Measurements from ENCODE around the gene SPTLC1.

Gene SPTLC1

DNA sequence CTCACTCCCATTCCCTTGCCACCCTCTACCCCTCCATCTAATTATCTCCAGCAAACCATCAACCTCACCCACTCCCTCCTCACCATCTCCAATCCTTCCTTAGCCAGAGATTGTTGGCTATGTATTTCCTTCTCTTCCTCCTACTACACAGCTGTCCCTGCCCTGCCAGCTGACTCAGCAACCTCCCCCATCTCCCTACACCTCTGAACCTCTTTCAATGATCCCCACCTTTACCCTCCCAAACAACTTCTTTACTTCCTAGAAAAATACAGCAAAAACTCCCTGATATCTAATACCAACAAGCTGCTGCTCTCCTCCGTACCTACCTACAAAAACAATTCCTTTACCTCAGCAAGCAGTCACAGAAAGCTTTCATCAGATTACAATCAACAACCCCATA is 37.3 kb downstream of the SPTLC1 start:
- DNase-seq = no peak

DNA sequence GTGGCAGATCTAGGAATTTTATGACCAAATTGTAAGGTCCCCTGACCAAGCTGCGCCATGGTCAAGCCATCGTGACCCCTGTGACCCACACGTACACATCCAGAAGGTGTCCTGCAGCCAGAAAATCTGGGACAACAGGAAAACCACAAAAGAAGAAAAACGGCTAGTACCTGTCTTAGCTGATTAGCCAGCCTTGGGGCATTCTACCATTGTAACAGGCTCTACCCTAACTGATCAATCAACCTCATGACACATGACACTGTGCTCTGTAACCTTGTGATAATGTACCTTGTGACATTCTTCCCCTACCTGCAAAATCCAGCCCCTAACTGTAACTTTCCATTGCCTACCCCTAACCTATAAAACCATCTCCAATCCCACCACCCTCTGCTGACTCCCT is 43.6 kb downstream of the SPTLC1 start:
- DNase-seq = no peak

DNA sequence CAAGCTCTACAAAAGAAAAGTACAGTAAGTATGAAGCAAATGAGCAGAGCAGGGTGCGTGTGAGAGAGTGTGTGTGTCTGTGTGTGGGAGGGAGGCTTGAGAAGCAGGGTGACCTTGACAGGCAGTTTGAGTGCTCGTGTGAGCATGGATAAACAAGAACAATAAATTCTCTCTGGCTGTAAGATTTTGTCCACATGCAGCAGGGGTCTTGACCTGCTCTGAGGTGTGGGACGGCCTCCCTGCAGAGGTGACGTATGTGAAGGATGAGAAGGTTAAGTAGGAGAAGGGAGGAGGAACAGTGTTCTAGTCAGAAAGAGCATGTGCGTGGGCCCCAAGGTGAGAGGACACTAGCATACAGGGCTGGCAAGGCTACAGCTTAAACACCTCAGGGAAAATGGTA is 49.0 kb downstream of the SPTLC1 start:
- no peak for DNase-seq

DNA sequence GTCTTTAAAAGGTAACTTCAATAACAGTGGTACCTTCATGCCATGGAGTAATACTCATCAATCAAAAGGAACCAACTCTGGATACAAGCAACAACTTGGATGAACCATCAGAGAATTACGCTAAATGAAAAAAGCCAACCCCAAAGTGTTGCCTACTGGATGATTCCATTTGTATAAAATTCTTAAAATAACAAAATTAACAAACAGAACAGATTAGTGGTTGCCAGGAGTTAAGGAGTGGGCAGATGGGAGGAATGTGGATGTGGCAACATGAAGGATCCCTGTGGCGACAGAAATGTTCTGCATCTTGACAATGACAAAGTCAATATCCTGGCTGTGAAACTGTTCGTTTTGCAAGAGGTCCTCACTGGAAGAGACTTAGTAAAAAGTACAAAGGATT is 50.5 kb downstream of the SPTLC1 start:
- no peak for DNase-seq

DNA sequence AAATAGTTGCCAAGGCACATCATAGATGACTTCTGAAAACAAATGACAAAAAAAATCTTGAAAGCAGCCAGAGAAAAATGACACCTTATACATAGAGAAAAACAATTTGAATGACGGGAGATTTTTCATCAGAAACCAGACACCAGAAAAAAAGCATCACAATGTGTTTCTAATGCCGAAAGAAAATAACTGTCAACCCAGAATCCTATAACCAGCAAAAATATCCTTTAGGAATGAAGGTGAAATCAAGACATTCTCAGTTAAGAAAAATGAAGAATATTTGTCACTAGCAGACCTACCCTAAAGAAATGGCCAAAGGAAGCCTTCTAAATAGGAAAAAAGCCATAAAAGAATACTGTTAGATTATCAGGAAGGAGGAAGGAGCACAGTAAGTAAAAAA is 54.0 kb downstream of the SPTLC1 start:
- no peak for DNase-seq

DNA sequence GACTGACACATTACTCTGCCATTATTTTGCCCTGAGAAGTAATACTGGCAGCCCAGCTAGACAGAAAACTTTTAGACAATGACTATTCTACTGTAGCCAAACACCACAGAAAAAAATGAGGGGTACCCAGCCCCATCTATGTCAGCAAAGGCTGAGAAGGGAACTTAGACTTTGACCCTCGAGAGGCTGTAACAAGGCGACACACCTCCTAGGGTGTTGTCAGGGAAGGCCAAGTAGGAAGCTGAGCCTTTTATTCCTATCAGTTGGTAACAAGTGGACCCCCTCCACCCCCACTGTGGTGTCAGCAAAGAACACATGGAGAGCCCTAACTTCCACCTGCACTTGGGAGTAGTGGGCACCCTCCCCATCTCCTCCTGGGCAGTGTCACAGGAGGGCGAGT is 55.6 kb downstream of the SPTLC1 start:
- no peak for DNase-seq

DNA sequence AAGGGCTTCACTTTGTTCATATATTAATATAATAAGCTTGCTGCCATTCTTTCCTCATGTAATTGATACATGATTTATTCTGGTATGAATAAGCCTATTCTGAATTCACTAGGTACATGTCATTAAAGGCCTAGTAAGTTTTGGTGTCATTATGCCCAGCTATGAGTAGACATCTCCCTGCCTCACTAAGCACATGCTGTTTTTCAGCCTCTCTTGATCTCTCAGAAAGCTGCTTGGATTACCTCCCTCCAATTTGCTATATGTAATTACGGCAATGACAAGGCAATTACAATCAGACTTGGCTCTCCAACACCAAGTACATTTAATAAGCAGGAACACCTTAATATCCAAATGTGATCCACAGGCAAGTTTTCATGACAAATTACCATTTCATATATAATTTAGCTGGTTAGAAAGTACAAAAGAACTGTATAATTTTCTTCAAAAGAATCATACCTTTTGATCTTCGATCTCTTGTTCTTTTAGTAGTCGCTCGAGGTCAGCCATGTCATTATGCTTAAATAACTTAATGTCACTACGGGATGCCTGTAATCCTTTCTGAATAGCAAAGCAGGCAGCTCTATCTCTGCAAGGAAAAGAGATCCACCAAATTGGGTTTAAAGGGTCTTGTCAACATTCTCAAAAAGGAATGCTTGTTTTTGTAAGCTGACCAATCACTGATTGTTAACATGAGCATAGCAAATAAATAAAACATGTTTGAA is 56.3 kb downstream of the SPTLC1 start:
- DNase-seq = no peak

DNA sequence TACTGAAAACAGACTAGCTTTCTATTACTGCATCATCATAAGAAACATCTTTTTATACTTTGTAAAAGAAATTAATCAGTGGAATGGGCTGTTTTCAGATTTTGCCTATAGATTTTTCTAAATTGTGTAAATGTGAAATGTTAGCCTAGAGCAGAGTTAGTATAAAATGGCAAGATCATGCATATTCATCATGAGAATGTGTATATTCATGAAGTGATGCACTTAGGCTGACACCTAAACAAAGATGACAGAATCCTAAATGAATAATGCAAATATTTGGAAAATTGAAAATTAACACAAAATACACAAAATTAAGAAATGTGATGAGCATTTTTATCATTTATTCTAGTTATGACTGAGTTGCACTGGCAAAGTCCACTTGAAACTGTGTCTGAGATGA is 57.2 kb downstream of the SPTLC1 start:
- DNase-seq = no peak

DNA sequence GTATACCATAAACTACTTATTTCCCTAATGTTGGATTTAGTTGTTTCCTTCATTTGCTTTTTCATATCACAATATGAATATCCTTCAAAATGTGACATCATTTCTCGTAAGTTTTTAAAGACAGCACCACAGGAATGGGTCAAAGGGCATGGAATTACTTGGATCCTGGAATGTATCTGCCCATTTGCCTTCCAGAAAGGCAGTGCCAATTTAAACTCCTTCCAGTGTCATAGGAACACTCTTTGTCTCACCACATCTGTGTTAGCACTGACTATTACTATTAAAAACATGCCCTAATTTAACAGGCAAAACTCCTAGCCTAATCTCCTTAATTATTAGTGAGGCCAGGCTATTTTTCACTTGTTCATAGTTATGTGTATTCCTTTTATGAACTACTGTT is 58.0 kb downstream of the SPTLC1 start:
- DNase-seq = no peak

DNA sequence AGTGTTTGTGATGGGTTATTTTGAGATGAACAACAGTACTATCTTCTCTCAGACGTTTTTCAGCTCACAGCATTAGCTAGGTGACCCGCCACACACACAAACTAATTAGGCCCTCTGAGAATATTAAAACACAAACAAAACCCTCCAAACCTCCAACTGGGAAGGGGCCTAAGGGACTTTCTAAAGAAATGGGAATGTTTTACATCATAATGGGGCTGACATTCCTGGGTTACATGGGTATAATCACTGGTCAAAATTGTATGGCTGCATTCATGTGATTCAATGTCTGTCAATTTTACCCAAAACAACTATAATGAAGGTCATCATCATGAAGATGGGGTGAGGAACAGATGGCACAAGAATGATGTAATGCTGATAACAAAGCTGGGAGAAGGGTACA is 59.6 kb downstream of the SPTLC1 start:
- DNase-seq = no peak

DNA sequence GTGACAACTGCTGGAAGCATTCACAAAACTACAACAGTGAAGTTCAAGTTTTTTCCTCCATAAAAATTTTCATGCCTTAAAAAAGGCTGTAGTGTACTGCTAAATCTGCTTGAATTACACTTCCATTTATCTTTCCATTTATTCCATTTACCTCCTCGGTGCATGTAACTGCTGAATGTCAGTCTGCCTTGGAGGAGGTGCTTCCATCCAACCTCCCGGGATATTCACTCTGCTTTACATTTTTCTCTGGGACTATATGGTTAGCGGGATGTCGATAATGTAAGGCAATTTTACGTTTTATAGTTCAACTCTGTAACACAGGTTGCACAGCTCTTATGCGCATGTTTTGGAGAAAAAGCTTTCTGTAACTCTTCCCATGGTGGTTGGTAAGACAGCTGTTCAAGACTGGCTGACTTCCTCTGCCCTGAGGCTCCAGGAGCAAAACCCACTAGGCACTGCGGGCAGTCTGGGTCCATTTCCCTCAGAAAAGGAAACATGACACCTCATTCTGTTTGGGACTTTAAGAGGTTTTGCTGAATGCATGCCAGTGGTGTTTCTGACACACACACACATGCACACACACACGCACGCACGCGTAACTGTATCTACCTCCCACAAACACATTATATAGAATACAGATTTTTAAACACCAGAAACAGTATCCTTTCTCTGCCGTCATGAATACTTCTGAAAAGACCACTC is 66.1 kb downstream of the SPTLC1 start:
- no peak for DNase-seq

DNA sequence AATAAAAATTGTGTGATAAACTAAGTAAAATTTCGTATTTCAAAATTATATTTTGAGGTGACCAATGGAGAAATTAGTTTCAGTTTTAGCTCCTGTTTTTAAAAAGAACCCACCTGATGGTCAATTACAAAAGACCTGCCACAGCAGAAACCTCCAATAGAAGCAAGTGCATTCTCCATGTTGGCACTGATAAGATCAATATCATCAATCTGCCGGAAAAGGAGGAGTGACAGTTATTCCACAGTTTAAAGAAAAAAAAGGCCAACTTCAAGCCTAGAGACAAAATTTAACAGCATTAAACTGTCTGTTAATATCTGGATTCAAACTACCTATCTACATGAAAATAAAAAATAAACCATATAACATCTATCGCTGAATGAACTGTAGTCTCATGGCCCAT is 67.7 kb downstream of the SPTLC1 start:
- no peak for DNase-seq

DNA sequence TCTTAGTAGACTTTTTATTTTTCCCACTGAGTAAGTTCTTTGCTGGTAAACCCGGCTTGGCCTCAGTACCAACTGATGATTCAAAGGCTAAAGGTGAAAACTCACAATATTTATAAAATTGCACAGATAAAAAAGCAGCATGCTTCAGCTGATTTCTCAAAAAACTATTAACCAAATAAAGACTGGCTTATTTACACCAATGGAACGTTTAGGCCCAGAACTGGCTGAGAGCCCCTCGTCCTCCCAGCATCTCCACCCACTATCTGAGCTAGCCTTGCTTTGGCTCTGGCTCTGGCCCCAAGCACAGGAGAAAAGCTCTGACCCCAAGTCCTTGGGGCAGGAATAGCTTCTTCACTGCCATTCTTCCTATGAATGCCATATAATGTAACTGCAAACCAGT is 68.5 kb downstream of the SPTLC1 start:
- no peak for DNase-seq

DNA sequence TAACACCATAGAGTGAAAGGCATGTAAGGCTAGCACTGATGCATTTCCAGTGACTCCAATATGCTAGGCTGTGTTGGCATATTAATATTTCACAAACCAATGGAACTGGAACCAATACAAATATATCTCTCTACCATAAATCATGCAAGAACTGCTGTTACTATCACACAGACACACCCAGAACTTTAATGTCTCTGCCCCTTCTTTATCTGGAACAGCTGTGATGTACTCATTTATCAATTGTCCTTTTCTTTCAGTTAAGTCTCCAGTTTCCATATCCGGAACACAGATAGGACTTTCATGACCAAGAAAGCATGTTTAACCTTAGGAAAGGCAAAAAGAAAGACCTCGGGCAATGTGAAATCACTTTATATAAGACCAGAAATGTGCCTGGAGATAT is 70.3 kb downstream of the SPTLC1 start:
- no peak for DNase-seq

DNA sequence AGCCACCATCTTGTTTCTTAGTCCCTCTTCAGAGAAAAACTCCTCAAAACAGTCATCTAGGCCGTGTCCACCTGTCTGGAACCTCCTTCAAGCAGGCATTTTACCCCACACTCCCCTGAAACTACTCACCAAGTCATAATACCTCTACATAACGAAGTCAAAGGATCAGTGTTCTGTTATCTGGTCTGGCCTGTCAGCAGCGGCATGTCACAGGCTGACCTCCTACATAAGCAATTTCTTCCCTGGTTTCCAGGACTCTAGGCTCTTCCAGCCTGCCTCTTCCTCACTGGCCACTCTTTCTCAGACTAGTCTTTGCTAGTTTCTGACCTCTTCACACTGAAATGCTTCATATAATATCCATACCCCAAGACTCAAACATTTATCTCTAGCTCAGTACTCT is 72.2 kb downstream of the SPTLC1 start:
- no peak for DNase-seq

DNA sequence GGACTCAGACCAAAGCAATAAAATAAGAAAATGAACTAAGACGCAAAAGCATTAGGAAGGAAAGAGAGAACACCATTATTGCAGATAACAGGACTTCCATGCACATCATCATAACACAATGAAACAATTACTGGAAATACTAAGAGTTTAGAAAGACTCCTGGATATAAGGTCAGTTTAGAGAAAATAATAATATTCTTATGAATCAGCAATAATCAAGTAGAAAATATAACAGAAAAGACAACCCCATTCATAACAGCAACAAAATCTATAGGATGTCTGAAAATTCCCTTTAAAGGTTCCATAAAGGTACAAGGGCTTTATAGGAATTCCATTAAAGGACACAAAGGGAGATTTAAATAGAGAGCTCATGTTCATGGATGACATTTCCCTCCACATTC is 73.0 kb downstream of the SPTLC1 start:
- DNase-seq = no peak

DNA sequence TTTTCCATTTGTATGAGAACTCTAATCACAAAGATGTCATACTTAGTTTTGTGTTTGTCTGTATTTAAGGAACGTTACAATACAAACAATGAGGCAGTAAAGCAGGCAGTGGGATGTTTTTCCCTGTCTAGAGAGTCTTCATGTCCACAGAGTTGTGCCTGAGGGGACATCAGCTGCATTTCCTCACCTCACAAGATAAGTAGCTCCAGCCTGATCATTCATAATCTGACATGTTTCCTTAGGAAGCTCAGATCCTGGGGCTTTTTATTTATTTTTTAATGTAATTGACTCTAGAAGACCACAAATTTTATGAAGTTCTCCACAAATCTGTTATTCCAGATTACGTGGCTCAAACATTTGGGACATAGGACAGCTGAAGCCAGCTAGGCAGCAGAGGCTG is 78.5 kb downstream of the SPTLC1 start:
- DNase-seq = no peak

DNA sequence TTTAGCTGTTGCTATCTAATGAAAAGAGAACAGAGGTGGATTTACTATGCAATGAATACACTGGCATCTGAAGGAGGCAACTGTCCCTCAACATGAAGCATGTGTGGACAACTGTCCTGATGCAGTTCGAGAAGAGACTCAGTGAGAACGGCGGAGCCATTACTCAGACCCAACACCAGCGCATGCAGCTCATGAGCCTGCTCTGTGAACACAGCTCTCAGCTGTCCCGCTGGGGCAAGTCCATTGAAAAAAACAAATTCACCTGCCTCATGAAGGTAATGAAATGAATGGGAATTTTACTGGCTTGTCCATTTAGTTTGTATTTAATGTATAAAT is 78.8 kb downstream of the SPTLC1 start:
- DNase-seq = no peak

DNA sequence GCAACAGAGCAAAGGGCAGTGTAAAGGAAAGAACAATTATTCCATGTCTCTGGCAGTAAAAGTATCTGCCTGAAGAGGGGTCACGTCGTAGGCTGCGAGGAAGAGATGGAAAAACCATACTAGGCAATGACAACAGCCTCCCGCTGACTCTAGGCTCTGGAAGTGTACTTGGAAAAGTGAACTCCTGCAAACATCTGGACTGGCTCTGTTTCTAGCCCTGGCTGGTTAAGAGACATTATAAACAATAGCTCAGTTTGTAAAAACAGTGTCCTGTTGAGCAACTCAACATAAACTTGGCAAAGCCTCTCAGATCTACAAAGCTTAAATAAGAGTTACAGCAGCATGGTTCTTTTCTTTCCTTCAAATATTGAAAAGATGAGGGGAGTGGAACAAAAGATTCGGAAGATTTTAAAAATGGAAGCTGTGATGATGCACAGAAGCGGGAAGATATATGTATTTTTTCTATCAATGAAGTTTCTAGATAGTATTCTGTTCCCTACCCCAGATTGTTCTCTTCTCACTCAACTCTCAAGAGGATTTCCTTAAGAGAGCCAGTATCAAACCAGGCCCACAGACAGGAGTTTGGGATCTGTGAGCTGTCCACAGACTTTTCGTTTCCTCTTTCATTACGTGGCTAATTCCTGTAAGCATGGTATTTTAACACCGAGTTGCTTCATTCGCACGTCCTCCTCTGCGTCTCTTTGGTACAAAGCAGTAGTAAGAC is 79.4 kb downstream of the SPTLC1 start:
- DNase-seq = no peak

DNA sequence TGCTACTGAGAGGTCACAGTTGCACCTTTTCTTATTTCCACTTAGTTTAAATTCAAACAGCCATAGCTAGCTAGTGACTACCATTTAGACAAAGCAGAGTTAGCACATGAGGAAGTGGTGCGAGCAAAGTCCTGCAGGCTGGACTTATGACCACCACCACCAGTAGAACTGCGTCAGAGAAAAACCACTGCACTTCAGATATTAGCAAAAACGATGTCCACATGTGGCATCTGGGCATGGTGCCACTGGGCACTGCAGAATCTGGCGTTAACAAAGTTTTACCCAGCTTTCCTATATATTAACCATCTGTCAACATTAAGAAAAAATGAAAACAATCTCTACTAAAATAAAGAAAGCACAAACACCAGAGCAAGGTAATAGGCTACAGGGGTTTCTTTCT is 80.1 kb downstream of the SPTLC1 start:
- no peak for DNase-seq

DNA sequence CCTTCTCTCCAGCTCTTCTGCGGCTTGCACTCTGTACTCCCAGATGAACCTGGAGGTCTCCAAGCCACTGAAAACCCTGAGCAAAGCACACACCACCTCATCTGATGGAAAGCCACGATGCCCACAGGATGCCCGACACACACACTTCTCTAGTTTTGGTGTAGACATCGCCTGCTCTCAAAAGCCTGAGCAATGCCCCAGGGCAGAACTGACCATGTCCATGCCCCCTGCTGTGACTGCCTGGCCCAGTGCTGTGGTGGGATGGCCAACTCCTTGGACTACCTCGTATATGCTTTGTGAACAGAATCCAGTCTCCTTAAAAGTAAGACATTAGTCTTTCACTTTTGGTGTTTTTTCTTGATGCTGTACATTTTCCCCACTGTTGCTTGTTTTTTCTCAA is 81.2 kb downstream of the SPTLC1 start:
- no peak for DNase-seq

DNA sequence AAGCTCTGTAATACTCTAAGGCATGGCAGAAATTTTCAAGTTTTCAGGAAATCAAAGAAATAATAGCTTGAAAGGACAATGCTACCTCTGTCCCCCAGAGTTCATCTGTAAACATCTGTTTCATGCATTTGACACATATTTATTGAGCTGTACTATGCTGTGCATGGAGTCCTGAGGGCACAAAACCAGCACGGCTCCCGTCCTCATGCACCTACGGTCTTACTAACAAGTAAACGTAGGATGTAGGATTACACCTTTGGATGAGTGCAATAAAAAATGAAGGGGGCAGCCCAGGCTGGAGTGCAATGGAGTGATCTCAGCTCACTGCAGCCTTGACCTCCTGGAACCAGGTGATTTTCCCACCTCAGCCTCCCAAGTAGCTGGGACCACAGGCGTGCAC is 81.9 kb downstream of the SPTLC1 start:
- DNase-seq = no peak

DNA sequence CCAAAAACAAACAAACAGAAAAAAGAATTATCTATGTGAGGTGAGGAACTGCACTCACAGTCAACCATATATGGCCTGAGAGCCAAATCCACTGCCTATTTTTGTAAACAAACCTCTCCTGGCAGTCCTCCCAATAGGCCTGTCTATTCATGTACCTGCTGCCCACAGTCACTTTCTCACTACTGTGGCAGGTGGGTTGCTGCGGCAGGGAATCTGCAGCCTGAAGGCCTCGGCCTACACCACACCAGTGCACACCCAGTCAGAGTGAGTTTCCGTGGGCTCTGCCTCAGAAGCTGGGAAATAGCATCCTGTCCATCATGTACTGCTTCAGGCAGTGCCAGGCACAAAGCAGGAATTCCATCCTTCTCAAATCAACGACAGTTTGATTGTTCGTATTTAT is 82.3 kb downstream of the SPTLC1 start:
- no peak for DNase-seq

DNA sequence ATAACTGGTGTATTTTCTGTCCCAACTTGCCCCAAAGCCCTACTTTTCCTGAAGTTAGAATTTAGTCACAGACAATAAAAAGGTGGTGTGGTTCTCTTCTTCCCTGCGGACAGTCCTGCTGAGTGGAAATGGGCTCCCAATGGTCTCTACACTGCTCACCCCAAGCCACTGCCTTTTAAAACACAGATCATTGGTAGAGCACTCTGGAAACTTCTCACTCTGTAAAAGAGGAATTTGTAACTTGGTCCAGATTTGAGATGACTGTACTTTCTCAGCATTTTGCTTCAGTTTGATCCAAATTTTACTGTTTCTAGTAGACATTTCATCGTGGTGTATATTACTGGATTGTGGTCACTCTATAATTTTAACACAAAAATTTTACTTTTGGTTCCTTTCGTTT is 84.8 kb downstream of the SPTLC1 start:
- DNase-seq = no peak

Measured in activated gamma-delta T cell (primary cell).